ENCODE results near the gene FRMD3.

Gene FRMD3

DNA sequence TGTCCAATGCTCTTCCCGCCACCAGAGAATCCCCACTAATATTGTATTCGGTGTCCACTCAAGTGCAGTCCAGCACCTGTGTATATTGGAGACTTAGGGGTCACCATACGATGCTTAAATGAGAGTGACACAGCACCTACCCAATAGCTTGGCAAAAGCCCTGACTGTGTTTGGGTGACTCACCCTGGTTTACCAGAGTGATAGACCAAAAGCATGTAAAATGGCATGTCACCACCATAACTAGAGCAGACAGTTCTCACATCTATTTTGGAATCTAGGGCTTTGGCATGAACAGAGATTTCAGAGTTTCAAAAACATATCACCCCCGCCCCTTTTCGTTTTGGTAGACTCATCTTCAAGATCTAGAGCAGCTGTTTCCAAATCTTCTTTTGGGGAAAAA is 257.9 kb downstream of the FRMD3 start:
- no peak overlapping the region for H3K27ac ChIP-seq
- H3K27me3 ChIP-seq: no peaks in the 10 kb centered on the region
- intact Hi-C loops (cut with DNase I; ENCODE audit: low total_unique reads): no loop called here
- peaks cover 0 to 24% (median 10%) of the 10 kb centered on the region in 4 donors for H3K4me1 ChIP-seq
- DNase-seq: no peak
- TF ChIP-seq, protein P1, sequence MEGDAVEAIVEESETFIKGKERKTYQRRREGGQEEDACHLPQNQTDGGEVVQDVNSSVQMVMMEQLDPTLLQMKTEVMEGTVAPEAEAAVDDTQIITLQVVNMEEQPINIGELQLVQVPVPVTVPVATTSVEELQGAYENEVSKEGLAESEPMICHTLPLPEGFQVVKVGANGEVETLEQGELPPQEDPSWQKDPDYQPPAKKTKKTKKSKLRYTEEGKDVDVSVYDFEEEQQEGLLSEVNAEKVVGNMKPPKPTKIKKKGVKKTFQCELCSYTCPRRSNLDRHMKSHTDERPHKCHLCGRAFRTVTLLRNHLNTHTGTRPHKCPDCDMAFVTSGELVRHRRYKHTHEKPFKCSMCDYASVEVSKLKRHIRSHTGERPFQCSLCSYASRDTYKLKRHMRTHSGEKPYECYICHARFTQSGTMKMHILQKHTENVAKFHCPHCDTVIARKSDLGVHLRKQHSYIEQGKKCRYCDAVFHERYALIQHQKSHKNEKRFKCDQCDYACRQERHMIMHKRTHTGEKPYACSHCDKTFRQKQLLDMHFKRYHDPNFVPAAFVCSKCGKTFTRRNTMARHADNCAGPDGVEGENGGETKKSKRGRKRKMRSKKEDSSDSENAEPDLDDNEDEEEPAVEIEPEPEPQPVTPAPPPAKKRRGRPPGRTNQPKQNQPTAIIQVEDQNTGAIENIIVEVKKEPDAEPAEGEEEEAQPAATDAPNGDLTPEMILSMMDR (IDR thresholded peaks at IDR 0.05): no peak
- no peaks in the 10 kb centered on the region for H3K9me3 ChIP-seq
- no peaks in the 10 kb centered on the region for H3K36me3 ChIP-seq
- H3K4me3 ChIP-seq: no peak overlapping the region

DNA sequence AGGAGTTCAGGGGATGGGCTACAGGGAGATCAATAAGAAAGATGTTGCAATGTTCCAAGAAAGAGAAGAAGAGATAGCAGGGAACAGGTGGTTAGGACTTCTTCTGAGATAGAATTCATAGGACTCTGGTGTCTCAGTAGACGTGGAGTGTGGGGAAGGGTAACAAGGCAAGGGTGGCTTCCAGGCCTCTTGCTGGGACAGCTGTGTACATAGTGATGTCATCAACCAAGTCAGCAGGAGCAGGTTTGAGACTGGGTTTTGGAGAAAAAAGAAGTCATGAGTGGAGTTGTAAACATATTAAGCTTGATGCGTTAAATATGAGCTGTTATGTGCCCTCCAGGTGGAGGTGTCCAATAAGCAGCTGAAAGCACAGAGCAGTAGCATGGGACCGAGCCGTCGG is 263.4 kb downstream of the FRMD3 start:
- Histone ChIP-seq H3K27ac (no peak overlapping the region), H3K9me3 (no peaks in the 10 kb centered on the region), H3K36me3 (no peaks in the 10 kb centered on the region), H3K4me1 (no peaks in the 10 kb centered on the region), H3K4me3 (no peak overlapping the region), H3K27me3 (no peaks in the 10 kb centered on the region)
- DNase-seq: no peak
- intact Hi-C loops (cut with DNase I; ENCODE audit: low total_unique reads): no loop called here
- TF ChIP-seq, protein P1 (IDR thresholded peaks at IDR 0.05): no peak

DNA sequence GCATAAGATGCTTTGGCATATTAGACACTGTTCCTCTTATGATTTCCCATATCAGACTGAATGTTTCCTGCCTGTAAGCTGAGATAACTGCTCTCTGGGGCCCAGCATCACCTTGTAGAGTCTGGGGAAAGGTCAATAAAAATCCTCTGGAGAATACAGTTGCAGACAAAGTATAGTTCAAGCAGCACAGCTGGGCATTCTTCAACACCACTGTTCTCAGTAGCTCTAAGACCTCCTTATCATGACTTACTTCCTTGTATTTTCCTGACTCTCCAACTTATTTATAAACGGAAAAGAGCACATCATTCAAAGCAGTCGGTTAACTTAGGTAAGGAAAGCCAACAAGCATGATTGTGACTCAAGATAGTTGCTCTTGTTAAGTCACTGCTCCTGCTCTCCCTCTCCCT is 266.5 kb downstream of the FRMD3 start:
- intact Hi-C loops (cut with DNase I; ENCODE audit: low total_unique reads): no loop called here
- Histone ChIP-seq H3K36me3 (no peaks in the 10 kb centered on the region), H3K27me3 (no peaks in the 10 kb centered on the region), H3K4me3 (no peak overlapping the region), H3K27ac (no peak overlapping the region), H3K9me3 (no peaks in the 10 kb centered on the region), H3K4me1 (peaks cover 0 to 9% (median 6%) of the 10 kb centered on the region in 4 donors)
- no peak for DNase-seq
- TF ChIP-seq, protein P1 (IDR thresholded peaks at IDR 0.05): no peak

DNA sequence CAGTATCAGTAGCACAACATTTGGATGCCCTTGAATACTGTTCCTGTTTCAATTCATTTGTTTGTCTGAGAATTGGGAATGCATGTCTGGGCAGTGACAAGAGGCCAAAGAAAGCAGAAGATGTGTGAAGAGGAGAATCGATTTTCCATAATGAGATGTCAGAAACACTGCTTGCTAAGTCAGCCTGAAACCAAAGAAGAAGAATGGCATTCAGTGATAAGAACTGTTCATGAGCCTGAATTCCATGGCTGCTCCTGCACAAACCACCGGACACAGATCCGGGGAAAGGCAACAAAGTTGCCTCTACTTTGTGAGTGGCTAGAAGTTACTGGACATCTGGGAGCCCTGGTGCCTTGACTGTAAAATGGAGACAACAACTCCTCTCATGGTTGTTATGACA is 268.1 kb downstream of the FRMD3 start:
- Histone ChIP-seq H3K36me3 (no peaks in the 10 kb centered on the region), H3K4me3 (no peak overlapping the region), H3K27me3 (no peaks in the 10 kb centered on the region), H3K27ac (no peak overlapping the region), H3K4me1 (peaks cover 0 to 16% (median 10%) of the 10 kb centered on the region in 4 donors), H3K9me3 (no peaks in the 10 kb centered on the region)
- intact Hi-C loops (cut with DNase I; ENCODE audit: low total_unique reads): no loop called here
- DNase-seq: no peak
- TF ChIP-seq, protein P1 (IDR thresholded peaks at IDR 0.05): no peak

DNA sequence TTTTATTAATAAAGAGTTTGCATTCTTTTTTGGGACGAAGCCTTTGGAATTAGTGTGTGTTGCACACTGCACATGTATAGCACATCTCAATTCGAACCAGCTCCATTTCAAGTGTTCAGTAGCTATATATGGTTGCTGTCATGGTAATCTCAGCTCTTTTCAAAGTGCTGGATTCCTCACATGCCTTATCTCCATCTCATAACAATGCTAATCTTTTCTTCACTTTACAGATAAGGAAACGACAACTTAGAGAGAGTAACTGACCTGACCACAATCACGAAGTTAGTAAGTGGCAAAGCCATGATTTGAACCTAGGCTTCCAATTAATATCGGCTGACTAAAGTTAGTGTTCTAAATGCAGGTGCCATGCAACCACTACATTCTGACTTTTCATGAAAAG is 270.5 kb downstream of the FRMD3 start:
- Histone ChIP-seq H3K4me3 (no peak overlapping the region), H3K27me3 (no peaks in the 10 kb centered on the region), H3K9me3 (no peaks in the 10 kb centered on the region), H3K36me3 (no peaks in the 10 kb centered on the region), H3K4me1 (peaks cover 0 to 16% (median 10%) of the 10 kb centered on the region in 4 donors), H3K27ac (no peak overlapping the region)
- TF ChIP-seq, protein P1 (IDR thresholded peaks at IDR 0.05): no peak
- no peak for DNase-seq
- intact Hi-C loops (cut with DNase I; ENCODE audit: low total_unique reads): no loop called here
